GM08714 (cell line): ENCODE data around the gene RREB1.
"Not testable (repeated sequence)": the region's sequence is repeated elsewhere in the genome, so short reads cannot be mapped to it uniquely, and the experiment has no call there.

Experiments
- H3K4me3 ChIP-seq: fragments of 200-500 bp; sonication (Bioruptor generic); 2 replicates; pipeline ENCODE4 v1.5.1; 2014; ENCODE audit warnings: mild to moderate bottlenecking, low read length, inconsistent platforms
- ZNF274 ChIP-seq: IDR thresholded peaks from 2 replicates; pipeline ENCODE4 v1.6.1; 2012; ENCODE audit warnings: mild to moderate bottlenecking, low read depth, low read length

Gene RREB1

GRCh38 chr6:7255918-7256317 is 148.2 kb downstream of the RREB1 start:
- no peak overlapping the region for H3K4me3 ChIP-seq
- no peak for TF ChIP-seq ZNF274

DNA sequence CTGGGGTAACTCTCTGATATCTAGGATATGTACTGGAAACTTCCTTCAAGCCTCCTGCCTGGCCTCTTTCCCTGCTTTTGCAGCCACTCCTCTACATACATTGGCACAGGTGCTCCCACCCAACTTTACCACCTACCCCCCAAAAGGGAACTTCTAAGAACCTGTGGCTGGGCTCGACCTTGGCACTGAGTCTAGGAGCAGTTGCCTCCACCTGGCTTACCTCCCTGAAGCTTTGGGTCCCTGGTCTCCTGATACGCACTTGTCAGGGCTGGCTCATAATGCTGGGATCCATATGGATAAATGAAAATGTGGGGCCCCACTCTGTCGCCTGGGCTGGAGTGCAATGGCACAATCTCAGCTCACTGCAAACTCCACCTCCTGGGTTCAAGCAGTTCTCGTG is 149.0 kb downstream of the RREB1 start:
- H3K4me3 ChIP-seq: no peak overlapping the region
- no peak for TF ChIP-seq ZNF274

GRCh38 chr6:7257521-7258230 is 149.9 kb downstream of the RREB1 start:
- no peak overlapping the region for H3K4me3 ChIP-seq
- TF ChIP-seq ZNF274: no peak

DNA sequence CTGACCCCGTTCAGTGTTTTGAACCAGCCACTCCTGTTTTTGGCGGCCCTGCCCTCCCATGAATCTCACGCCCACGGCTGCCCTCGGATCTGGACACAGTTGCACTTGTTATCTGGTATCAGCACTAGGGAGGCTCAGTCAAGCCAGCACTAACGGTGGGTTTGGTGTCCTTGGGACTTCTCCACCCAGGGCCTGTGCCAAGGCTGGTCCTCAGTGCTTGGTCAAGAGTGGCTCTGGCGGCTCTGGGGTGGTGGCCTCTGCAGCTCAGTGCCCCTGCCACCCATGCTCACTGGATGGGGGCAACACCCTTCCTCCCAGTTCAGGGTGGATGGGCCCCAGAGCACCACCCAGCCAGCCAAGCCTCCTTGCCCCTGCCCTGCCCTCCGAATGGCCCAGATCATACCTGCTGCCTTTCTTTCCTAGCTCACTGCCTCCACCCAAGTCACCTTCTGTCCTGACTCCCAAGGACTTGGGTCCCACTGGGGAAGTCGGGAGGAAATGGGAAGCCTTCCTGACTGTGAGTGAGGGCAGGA is 150.5 kb downstream of the RREB1 start:
- no peak overlapping the region for H3K4me3 ChIP-seq

GRCh38 chr6:7260291-7261031 is 152.7 kb downstream of the RREB1 start:
- TF ChIP-seq ZNF274: no peak
- H3K4me3 ChIP-seq: peak overlapping the region; percentile 35; the same call in 1 of the 2 replicates

More for the DNA sequence above, 150.5 kb downstream of the RREB1 start:
- no peak for TF ChIP-seq ZNF274

DNA sequence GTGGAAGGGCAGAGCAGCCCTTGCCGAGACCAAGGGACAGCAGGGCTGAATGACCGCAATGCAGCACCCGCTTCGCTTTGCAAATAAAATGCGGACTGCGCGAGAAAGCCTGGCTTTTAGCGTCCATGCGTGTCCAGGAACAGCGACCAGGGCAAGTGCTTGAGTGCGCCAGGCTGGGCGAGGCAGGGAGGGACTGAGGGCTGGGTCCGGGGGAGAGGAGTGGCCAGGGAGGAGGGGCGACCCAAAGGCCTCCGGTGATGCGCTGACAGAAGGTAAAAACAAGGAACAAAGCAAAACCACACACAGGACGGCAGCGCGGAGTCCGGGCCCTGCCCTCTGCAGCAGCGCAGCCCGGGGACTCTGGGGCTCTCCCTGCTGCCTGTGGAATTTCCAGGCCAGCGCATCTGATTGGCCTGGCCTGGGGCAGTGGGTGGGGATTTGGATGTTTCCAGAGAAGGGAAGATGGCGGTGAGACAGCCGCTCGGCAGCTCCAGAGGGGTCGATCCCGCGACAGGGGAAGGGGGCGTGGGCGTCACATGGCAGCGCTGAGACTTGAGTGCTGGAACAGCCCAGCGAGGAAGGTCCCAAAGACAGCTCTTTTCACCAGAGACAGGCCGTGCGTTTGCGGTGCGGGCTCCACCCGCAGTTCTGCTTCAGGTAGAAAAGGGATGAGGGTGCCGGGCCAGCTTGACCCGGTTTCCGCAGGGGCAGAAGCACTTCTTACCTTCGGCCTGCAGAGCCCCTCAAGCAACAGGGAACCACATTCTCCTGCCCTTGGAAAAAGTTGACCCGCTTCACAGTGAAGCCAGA is 153.5 kb downstream of the RREB1 start:
- TF ChIP-seq ZNF274: no peak
- H3K4me3 ChIP-seq: peak overlapping the region; percentile 35; the same call in 1 of the 2 replicates

DNA sequence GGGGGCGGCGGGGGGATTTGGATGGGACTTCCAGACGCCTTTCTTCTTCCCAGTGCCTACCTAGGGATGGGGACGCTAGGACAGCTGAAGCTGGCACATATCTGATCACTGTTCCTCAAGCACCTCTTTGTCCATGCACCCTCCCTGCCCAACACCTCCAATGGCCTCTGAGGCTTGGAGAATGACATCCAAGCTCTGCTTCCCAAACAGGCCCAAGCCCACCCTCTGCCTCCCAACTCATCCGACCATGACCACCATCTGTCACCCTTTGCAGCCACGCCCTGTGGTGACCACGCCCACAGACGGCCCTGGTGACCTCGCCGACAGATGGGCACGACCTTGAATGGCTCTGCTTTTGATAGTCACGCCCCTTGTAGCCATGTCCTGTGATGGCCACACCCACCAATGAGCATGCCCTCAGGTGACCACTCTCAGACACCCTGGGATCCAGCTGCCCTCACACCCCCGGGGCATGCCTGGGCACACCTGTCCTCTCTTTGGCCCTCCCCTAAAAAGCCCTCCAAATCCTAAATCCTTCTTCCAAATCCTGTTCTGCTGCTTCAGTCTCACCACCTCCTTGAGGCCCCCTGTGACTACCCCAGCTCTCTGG is 154.2 kb downstream of the RREB1 start:
- TF ChIP-seq ZNF274: no peak
- H3K4me3 ChIP-seq: no peak overlapping the region; the same call in 1 of the 2 replicates

DNA sequence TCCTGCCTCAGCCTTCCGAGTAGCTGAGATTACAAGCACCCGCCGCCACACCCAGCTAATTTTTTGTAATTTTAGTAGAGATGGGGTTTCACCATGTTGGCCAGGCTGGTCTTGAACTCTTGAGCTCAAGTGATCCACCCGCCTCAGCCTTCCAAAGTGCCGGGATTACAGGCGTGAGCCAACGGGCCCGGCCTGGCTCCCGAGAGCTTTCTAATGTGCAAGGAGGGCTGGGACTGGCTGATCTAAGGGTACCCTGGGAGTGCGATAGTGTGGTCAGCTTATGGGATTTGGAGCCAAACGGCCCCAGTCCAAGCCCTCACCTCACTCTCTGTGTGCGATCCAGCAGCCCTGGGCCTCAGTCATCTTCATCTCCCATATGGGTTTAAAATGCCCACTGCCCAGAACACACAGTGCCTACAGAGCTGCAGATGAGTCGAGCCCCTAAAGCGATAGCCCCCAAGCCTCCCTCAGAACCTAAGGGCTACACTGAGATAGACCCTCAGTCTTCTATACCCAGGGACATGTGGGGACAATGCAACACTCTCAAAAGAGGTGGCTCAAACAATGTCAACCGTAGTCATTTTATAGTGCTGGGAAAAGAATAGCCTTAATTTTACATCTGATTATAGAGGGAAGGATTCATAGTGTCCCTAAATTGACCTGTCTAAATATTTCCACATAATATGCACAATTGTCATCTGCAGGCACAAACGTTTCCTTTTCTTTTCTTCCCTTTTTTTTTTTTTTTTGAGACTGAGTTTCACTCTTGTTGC is 155.2 kb downstream of the RREB1 start:
- H3K4me3 ChIP-seq: no peak overlapping the region
- no peak for TF ChIP-seq ZNF274

DNA sequence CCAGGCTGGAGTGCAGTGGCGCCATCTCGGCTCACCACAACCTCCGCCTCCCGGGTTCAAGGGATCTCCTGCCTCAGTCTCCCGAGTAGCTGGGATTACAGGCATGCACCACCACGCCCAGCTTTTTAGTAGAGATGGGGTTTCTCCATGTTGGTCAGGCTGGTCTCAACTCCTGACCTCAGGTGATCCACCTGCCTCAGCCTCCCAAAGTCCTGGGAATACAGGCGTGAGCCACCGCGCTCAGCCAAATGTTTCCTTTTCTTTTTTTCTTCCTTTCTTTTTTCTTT is 155.7 kb downstream of the RREB1 start:
- not testable (repeated sequence) for H3K4me3 ChIP-seq

DNA sequence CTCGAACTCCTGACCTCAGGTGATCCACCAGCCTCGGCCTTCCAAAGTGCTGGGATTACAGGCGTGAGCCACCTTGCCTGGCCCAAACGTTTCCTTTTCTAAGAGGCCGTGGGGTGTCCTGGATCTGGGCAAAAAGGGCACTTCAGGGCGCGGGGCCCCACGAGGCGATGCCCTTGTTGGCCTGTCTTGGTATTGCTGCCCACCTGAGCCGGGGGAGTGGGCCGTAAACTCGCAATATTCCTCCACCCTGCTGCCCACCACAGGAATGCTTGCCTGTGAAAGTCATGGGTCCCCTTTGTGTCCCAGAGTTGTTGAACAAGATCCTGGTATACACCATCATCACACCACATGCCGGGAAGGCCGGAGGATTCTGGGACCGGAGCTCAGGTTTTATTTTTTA is 156.3 kb downstream of the RREB1 start:
- no peak overlapping the region for H3K4me3 ChIP-seq
- TF ChIP-seq ZNF274: no peak

- no peak overlapping the region for H3K4me3 ChIP-seq
- no peak for TF ChIP-seq ZNF274
Measured at GRCh38 chr6:7264686-7265384, 157.1 kb downstream of the RREB1 start.

- not testable (repeated sequence) for H3K4me3 ChIP-seq
Measured at GRCh38 chr6:7265385-7265726, 157.6 kb downstream of the RREB1 start.

DNA sequence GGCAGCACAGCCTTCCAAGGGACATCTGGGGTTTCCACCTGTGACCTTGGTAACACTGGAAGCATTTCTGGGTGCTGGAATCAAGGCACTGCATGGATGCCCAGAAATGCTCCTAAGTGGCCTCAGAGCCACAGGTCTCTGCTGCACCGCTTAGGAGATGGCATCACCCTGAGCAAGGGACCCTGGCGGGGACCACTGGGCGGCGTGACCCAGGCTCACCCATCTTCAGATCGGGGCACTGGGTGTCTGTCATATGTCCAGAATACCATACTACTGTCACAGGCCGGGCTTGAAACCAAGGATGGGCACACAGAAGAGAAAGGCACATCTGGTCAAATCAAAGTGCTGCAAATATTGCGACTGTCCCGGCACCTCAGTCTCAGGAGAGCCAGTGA is 159.3 kb downstream of the RREB1 start:
- TF ChIP-seq ZNF274: no peak
- H3K4me3 ChIP-seq: no peak overlapping the region

DNA sequence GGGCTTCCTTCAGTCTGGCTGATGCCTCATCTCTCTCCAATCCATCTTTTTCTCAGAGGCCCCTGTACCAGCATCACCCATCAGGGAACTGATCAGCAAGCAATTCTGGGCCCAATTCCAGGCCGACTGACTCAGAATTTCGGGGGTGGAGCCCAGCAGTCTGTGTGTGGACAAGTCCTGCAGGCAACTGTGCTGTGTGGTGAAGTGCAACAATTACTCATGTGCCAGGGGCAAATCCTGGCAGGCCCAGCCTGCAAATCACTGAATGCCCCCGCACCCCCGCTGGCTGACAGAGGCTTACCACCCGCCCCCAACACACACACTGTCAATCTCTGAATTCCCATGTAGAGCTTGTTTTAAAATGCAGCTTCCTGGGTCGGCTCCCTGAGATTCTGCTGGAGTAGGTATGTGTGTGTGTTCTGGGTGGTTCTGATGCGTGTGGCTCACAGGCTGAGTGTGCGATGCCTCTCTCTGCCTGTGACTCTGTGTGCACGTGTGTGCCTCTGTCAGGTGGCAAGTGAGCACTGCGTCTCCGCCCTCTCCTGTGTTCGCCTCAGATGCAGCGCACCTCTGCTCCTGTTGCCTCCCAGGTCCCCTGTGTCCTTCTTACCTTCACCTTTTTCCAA is 159.8 kb downstream of the RREB1 start:
- TF ChIP-seq ZNF274: no peak
- H3K4me3 ChIP-seq: no peak overlapping the region
